Neutrophil (primary cell): ENCODE results near the gene COG2.
"Not testable (repeated sequence)": the region's sequence is repeated elsewhere in the genome, so short reads cannot be mapped to it uniquely, and the experiment has no call there.

ENCODE experiments used
- H3K27ac ChIP-seq: fragments of 200-600 bp; sonication (generic); 2 replicates; pipeline ENCODE4 v1.5.1; 2016; ENCODE audit warnings: mild to moderate bottlenecking, moderate library complexity
- H3K27me3 ChIP-seq: fragments of 200-600 bp; sonication (generic); 2 replicates; pipeline ENCODE4 v1.6.0; 2016; ENCODE audit warnings: mild to moderate bottlenecking
- H3K36me3 ChIP-seq: fragments of 200-600 bp; sonication (generic); 2 replicates; pipeline ENCODE4 v1.5.1; 2017
- H3K4me1 ChIP-seq, 2 experiments: fragments of 200-600 bp in 1 of 2; sonication (generic) in 1 of 2; 1 replicate in 1 of 2; 2 replicates in 1 of 2; pipeline versions ENCODE4 v1.5.1 to v1.6.1; 2013 to 2016; ENCODE audit warnings: low read depth in 1 of 2, low read length in 1 of 2, mild to moderate bottlenecking in 1 of 2, moderate library complexity in 1 of 2; ENCODE audit not compliant: control insufficient read depth in 1 of 2, insufficient read depth in 1 of 2
- H3K4me3 ChIP-seq, 2 experiments: fragments of 200-600 bp in 1 of 2; sonication (generic) in 1 of 2; 1 replicate in 1 of 2; 2 replicates in 1 of 2; pipeline ENCODE4 v1.5.1; 2013 to 2016; ENCODE audit warnings: low read depth in 1 of 2, low read length in 1 of 2, mild to moderate bottlenecking in 1 of 2, moderate library complexity in 1 of 2
- H3K9me3 ChIP-seq: fragments of 200-600 bp; sonication (generic); 2 replicates; pipeline ENCODE4 v1.5.1; 2016
- TF ChIP-seq, protein P1 (sequence below): fragments of 200-600 bp; sonication (generic); IDR thresholded peaks from 2 replicates; pipeline ENCODE4 v1.5.1; 2016; ENCODE audit warnings: antibody characterized with exemption

The COG2 gene

DNA sequence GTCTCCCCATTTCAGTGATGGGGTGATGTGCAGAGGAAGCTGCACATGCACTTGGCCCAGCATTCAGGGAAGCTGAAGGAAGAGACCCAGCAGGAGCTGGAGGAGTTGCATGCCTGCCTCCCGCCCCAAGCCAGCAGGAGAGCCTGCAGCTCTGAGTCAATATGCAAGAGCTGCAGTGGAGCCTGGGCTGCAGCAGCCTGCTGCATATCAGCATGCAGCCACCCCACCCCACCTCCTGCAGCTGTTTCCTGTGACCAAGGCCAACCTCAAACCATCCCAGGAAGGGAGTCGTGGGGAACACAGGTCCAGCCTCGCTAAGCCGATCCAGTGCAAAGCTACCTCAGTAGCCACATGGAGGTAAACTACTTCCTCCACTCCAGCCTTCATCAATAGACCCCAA is 52.7 kb downstream of the COG2 start:
- TF ChIP-seq, protein P1, sequence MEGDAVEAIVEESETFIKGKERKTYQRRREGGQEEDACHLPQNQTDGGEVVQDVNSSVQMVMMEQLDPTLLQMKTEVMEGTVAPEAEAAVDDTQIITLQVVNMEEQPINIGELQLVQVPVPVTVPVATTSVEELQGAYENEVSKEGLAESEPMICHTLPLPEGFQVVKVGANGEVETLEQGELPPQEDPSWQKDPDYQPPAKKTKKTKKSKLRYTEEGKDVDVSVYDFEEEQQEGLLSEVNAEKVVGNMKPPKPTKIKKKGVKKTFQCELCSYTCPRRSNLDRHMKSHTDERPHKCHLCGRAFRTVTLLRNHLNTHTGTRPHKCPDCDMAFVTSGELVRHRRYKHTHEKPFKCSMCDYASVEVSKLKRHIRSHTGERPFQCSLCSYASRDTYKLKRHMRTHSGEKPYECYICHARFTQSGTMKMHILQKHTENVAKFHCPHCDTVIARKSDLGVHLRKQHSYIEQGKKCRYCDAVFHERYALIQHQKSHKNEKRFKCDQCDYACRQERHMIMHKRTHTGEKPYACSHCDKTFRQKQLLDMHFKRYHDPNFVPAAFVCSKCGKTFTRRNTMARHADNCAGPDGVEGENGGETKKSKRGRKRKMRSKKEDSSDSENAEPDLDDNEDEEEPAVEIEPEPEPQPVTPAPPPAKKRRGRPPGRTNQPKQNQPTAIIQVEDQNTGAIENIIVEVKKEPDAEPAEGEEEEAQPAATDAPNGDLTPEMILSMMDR = no peak
- H3K4me3 ChIP-seq = no peak overlapping the region
- no peaks in the 10 kb centered on the region for H3K27me3 ChIP-seq
- no peaks in the 10 kb centered on the region for H3K4me1 ChIP-seq
- no peaks in the 10 kb centered on the region for H3K9me3 ChIP-seq
- H3K36me3 ChIP-seq = peaks cover 43% of the 10 kb centered on the region
- H3K27ac ChIP-seq = no peak overlapping the region

DNA sequence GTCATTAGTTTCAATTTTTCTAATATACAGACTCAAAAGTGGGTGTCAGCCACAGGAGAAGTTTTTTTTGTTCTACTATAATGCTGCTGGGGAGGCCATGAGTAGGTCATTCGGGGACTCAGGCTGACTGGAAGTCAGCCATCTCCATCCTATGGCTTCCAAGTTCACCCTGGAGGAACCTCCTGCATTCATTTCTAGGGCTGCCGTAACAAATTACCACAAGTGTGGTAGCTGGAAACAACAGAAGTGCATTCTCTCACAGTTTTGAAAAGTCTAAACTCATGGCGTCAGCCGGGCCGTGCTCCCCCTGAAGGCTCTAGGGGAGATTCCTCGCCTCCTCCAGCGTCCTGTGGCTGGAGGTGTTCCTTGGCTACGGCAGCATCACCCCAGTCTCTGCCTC is 53.9 kb downstream of the COG2 start:
- Histone ChIP-seq H3K27ac (no peak overlapping the region), H3K4me1 (no peaks in the 10 kb centered on the region), H3K9me3 (no peaks in the 10 kb centered on the region), H3K36me3 (peaks cover 30% of the 10 kb centered on the region), H3K27me3 (no peaks in the 10 kb centered on the region), H3K4me3 (no peak overlapping the region)
- TF ChIP-seq, protein P1 = no peak

DNA sequence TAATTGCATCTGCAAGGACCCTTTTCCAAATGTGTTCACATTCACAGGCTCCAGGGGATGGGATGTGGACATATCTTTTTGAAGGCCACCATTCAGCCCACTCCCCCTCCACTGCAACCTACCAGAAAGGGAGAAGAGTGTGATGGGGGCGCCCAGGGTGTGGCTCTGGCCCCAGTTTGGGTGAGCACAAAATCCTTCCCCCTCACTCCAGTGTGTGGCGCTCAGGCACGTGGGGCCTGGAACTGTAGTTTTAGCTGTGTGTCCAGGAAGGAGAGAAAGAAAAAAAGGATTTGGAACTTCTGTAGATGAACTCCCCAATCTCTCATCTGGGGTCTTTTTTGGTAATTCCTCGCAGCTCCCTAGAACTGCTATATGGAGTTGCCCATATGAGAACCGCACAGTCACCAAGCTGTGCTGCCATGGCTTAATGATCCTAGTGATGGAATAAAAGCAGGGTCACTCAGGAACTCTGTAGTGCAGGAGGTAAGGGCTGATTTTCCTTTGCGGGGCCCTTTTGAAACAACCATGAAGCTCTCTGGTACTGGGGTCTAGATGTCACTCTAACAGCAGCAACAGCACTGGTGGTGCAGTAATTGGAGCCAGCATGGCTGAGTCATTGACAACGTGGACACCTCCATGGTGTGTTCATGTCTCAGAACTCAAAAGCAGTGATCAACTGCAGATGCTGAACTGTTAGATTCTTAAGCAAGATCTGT is 54.6 kb downstream of the COG2 start:
- H3K36me3 ChIP-seq = peaks cover 24% of the 10 kb centered on the region
- no peaks in the 10 kb centered on the region for H3K27me3 ChIP-seq
- TF ChIP-seq, protein P1 = no peak
- no peaks in the 10 kb centered on the region for H3K9me3 ChIP-seq
- no peak overlapping the region for H3K27ac ChIP-seq
- no peak overlapping the region for H3K4me3 ChIP-seq
- no peaks in the 10 kb centered on the region for H3K4me1 ChIP-seq

DNA sequence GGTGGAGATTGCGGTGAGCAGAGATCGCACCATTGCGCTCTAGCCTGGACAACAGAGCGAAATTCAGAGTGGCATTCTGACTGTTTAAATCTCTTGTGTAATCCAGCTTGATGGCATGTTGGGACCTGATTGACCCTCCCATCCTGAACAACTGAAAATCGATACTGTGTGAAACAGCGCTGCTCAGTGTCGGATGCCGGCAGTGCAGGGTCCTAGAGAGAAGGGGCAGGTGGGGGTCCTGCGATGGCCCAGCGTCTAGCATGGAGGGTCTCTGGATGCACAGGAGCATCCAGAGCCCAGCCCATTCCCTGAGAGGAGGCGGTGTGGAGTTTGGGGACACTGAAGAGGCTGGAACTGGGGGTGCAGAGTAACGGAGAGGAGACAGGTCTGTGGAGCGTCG is 55.8 kb downstream of the COG2 start:
- TF ChIP-seq, protein P1 = no peak
- Histone ChIP-seq H3K9me3 (no peaks in the 10 kb centered on the region), H3K4me1 (no peaks in the 10 kb centered on the region), H3K27ac (no peak overlapping the region), H3K4me3 (no peak overlapping the region), H3K27me3 (no peaks in the 10 kb centered on the region), H3K36me3 (peaks cover 15% of the 10 kb centered on the region)

DNA sequence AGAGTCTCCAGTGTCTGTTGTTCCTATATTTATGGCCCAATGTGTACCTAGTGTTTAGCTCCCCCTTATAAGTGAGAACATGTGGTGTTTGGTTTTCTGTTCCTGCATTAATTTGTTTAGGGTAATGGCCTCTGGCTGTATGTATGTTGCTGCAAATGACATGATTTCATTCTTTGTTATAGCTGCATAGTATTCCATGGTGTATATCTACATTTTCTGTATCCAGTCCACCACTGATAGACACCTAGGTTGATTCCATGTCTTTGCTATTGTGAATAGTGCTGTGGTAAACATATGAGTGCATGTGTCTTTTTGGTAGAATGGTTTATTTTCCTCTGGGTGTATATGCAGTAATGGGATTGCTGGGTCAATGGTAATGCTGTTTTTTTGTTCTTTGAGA is 56.7 kb downstream of the COG2 start:
- H3K4me3 ChIP-seq, H3K27me3 ChIP-seq, H3K27ac ChIP-seq, H3K9me3 ChIP-seq, H3K4me1 ChIP-seq, H3K36me3 ChIP-seq: not testable (repeated sequence)

DNA sequence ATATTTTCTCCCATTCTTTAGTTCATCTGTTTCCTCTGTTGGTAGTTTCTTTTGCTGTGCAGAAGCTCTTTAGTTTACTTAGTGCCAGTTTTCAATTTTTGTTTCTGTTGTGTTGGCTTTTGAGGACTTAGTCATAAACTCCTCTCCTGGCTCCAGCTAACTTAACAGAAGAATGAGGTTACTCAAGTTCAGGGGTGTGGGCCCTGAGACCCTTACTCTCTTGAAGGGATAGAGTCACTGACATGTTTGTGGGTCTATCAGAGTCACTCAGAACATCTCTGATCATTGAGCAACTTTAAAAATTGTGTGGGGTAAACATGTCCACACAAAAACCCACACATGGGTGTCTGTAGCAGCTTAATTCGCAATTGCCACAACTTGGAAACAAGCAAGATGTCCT is 57.4 kb downstream of the COG2 start:
- no peak overlapping the region for H3K4me3 ChIP-seq
- H3K4me1 ChIP-seq = no peaks in the 10 kb centered on the region
- H3K27me3 ChIP-seq = no peaks in the 10 kb centered on the region
- TF ChIP-seq, protein P1 = no peak
- no peaks in the 10 kb centered on the region for H3K36me3 ChIP-seq
- H3K27ac ChIP-seq = no peak overlapping the region
- no peaks in the 10 kb centered on the region for H3K9me3 ChIP-seq
